Testis (tissue), 3 donors: Measurements from ENCODE around the gene SDK1. TPM values are rescaled to one million over a fixed set of nuclear protein-coding genes. Genes with fewer than 3 reads are reported as not detected.

Experiments used
- DNase-seq: peaks from one replicate; pipeline ENCODE4 v3.0.0-alpha.2; 2019
- H3K27ac ChIP-seq, 2 donors: fragments of 200-600 bp; sonication (generic); one replicate each; pipeline ENCODE4 v1.5.1; 2019
- H3K27me3 ChIP-seq: fragments of 200-600 bp; sonication (generic); one replicate; pipeline ENCODE4 v1.5.1; 2019
- H3K36me3 ChIP-seq: fragments of 200-600 bp; sonication (generic); one replicate; pipeline ENCODE4 v1.5.1; 2017; ENCODE audit warnings: low read depth; ENCODE audit errors: missing control alignments
- H3K4me1 ChIP-seq: fragments of 200-600 bp; sonication (generic); one replicate; pipeline ENCODE4 v1.5.1; 2019
- H3K4me3 ChIP-seq, 2 donors: fragments of 200-600 bp; sonication (generic); one replicate each; pipeline ENCODE4 v1.5.1; 2017 to 2019
- H3K9me3 ChIP-seq: fragments of 200-600 bp; sonication (generic); one replicate; pipeline ENCODE4 v1.5.1; 2017
- POLR2A ChIP-seq: fragments of 450-650 bp; IDR thresholded peaks from one replicate; pipeline ENCODE4 v1.6.1; 2017; ENCODE audit warnings: antibody characterized with exemption, mild to moderate bottlenecking, moderate library complexity
- WGBS, 2 donors: methylation state at CpG; one replicate each; pipeline ENCODE4 v1.1.5; 2018; 5-methylcytosine and 5-hydroxymethylcytosine counted together
- intact Hi-C: fragments of 100-400 bp; cut with DNase I; formaldehyde crosslinking; loops from one replicate; pipeline ENCODE4 v1.15.1; 2023; ENCODE audit warnings: low total_unique reads
- polyA plus RNA-seq: library from polyadenylated mRNA; stranded (reverse); fragments of 350-450 nt; fragmentation: Illumina TruSeq; extraction: RNeasy Lipid Tissue Mini Kit (QIAGEN cat#74804); gene quantifications from one replicate; pipeline ENCODE4 v1.2.3, GENCODE V29; 2014; ENCODE audit warnings: low read depth, low replicate concordance; ENCODE audit not compliant: insufficient read depth
- total RNA-seq, 2 donors: library from RNA; depleted of rRNA; stranded (reverse); fragments of >200 nt; gene quantifications; one replicate each; pipeline ENCODE4 v1.2.3, GENCODE V29; 2016
- TF ChIP-seq, protein P1 (sequence below), 3 experiments: fragments of 450-650 bp in 2 of 3; fragments of 200-600 bp in 1 of 3; sonication (generic) in 1 of 3; IDR thresholded peaks; one replicate each; pipeline ENCODE4 v1.5.1; 2016 to 2019; ENCODE audit warnings: antibody characterized with exemption in 3 of 3, mild to moderate bottlenecking in 2 of 3, moderate library complexity in 1 of 3

Gene SDK1
- total and polyA plus RNA-seq, 3 donors from 2014 or later, result 20.0 to 36.2 (median 24.9) TPM

DNA sequence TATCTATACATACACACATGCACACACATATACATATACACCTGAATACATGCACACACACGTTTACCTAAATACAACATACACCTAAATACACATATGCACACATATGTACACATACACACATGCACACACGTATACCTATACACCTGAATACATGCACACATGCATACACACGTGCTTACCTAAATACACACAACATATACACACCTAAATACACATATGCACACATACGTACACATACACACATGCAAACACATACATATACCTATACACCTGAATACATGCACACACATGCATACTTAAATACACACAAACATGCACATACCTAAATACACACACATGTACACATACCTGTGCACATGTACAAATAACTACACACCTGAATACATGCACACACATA lies 947.2 kb downstream of the SDK1 start:
- 85 to 92% methylated on average over 4 of the region's 4 CpGs for WGBS, 2 donors

GRCh38 chr7:4249241-4249640 lies 948.2 kb downstream of the SDK1 start:
- Histone ChIP-seq H3K9me3 (no peaks in the 10 kb centered on the region), H3K4me3 (no peak overlapping the region), H3K36me3 (no peaks in the 10 kb centered on the region), H3K4me1 (no peaks in the 10 kb centered on the region), H3K27ac (no peak overlapping the region), H3K27me3 (no peaks in the 10 kb centered on the region)
- intact Hi-C loops, result no loop called here
- no peak for TF ChIP-seq POLR2A
- TF ChIP-seq, protein P1, sequence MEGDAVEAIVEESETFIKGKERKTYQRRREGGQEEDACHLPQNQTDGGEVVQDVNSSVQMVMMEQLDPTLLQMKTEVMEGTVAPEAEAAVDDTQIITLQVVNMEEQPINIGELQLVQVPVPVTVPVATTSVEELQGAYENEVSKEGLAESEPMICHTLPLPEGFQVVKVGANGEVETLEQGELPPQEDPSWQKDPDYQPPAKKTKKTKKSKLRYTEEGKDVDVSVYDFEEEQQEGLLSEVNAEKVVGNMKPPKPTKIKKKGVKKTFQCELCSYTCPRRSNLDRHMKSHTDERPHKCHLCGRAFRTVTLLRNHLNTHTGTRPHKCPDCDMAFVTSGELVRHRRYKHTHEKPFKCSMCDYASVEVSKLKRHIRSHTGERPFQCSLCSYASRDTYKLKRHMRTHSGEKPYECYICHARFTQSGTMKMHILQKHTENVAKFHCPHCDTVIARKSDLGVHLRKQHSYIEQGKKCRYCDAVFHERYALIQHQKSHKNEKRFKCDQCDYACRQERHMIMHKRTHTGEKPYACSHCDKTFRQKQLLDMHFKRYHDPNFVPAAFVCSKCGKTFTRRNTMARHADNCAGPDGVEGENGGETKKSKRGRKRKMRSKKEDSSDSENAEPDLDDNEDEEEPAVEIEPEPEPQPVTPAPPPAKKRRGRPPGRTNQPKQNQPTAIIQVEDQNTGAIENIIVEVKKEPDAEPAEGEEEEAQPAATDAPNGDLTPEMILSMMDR (IDR thresholded peaks at IDR 0.05), result no peak
- 85 to 86% methylated on average over 1 to 3 of the region's 4 CpGs for WGBS, 2 donors
- DNase-seq, result no peak

More for the DNA sequence above, 947.2 kb downstream of the SDK1 start:
- TF ChIP-seq POLR2A, result no peak
- TF ChIP-seq, protein P1 (IDR thresholded peaks at IDR 0.05), result no peak
- Histone ChIP-seq H3K27ac (no peak overlapping the region), H3K36me3 (no peaks in the 10 kb centered on the region), H3K4me1 (no peaks in the 10 kb centered on the region), H3K27me3 (no peaks in the 10 kb centered on the region), H3K9me3 (no peaks in the 10 kb centered on the region), H3K4me3 (no peak overlapping the region)
- intact Hi-C loops, result no loop called here
- no peak for DNase-seq

DNA sequence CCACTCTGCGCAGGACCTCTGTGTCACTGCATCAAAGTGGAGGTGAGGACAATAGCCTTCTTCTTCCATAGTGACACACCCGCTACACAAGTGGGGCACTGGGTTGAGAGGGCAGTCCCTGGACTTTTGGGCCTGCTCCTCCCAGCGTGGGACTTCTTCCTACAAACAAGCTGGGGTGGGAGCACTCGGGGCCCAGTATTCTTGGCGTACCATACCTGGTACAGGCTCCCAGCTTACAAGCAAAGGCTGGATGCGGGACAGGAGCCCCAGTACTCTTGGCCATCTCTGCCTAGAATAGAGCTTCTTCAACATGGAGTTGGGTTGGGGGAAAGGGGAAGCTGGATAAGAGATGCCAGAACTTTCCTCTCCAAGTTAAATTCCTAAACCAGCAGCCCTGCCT lies 954.3 kb downstream of the SDK1 start:
- H3K27me3 ChIP-seq, result no peaks in the 10 kb centered on the region
- 92 to 98% methylated on average over 5 to 6 of the region's 6 CpGs for WGBS, 2 donors

GRCh38 chr7:4256286-4256685 lies 955.2 kb downstream of the SDK1 start:
- WGBS, 2 donors, result 79% methylated on average over 8 of the region's 8 CpGs
- Histone ChIP-seq H3K4me3 (no peak overlapping the region), H3K9me3 (no peaks in the 10 kb centered on the region), H3K27ac (no peak overlapping the region), H3K36me3 (no peaks in the 10 kb centered on the region), H3K27me3 (no peaks in the 10 kb centered on the region), H3K4me1 (no peaks in the 10 kb centered on the region)
- intact Hi-C loops, result no loop called here
- no peak for DNase-seq
- no peak for TF ChIP-seq POLR2A
- TF ChIP-seq, protein P1 (IDR thresholded peaks at IDR 0.05), result no peak

More for the DNA sequence above, 954.3 kb downstream of the SDK1 start:
- no peaks in the 10 kb centered on the region for H3K36me3 ChIP-seq
- no peak for DNase-seq
- H3K4me1 ChIP-seq, result no peaks in the 10 kb centered on the region
- intact Hi-C loops, result no loop called here
- no peak overlapping the region for H3K27ac ChIP-seq
- H3K9me3 ChIP-seq, result no peaks in the 10 kb centered on the region
- no peak overlapping the region for H3K4me3 ChIP-seq
- TF ChIP-seq, protein P1 (IDR thresholded peaks at IDR 0.05), result no peak
- no peak for TF ChIP-seq POLR2A
